Measurements from ENCODE around the gene CFTR.

CFTR gene

GRCh38 chr7:117590191-117590590 lies 110.4 kb downstream of the CFTR start:
- DNase-seq, result no peak

GRCh38 chr7:117592011-117592635 lies 112.3 kb downstream of the CFTR start:
- no peak for DNase-seq

- no peak for DNase-seq
Measured at GRCh38 chr7:117596134-117596533, 116.3 kb downstream of the CFTR start.

GRCh38 chr7:117597755-117598154 lies 117.9 kb downstream of the CFTR start:
- DNase-seq, result no peak

GRCh38 chr7:117600911-117601310 lies 121.1 kb downstream of the CFTR start:
- DNase-seq, result no peak

- no peak for DNase-seq
Measured at GRCh38 chr7:117603627-117604026, 123.8 kb downstream of the CFTR start.

GRCh38 chr7:117605712-117606111 lies 125.9 kb downstream of the CFTR start:
- DNase-seq, result no peak

- no peak for DNase-seq
Measured at GRCh38 chr7:117606132-117606531, 126.3 kb downstream of the CFTR start.

- no peak for DNase-seq
Measured at GRCh38 chr7:117610396-117610795, 130.6 kb downstream of the CFTR start.

GRCh38 chr7:117612637-117613036 lies 132.8 kb downstream of the CFTR start:
- no peak for DNase-seq

- DNase-seq, result no peak
Measured at GRCh38 chr7:117616694-117617093, 136.9 kb downstream of the CFTR start.

- no peak for DNase-seq
Measured at GRCh38 chr7:117619681-117620080, 139.9 kb downstream of the CFTR start.

GRCh38 chr7:117621075-117621618 lies 141.3 kb downstream of the CFTR start:
- no peak for DNase-seq

GRCh38 chr7:117623606-117624005 lies 143.8 kb downstream of the CFTR start:
- DNase-seq, result no peak

- no peak for DNase-seq
Measured at GRCh38 chr7:117630501-117630900, 150.7 kb downstream of the CFTR start.

- DNase-seq, result no peak
Measured at GRCh38 chr7:117630907-117631564, 151.2 kb downstream of the CFTR start.

GRCh38 chr7:117631652-117632051 lies 151.8 kb downstream of the CFTR start:
- DNase-seq, result no peak

- DNase-seq, result no peak
Measured at GRCh38 chr7:117637937-117638336, 158.1 kb downstream of the CFTR start.

- DNase-seq, result no peak
Measured at GRCh38 chr7:117639966-117640365, 160.1 kb downstream of the CFTR start.

- DNase-seq, result no peak
Measured at GRCh38 chr7:117640465-117640864, 160.6 kb downstream of the CFTR start.

GRCh38 chr7:117645481-117646165 lies 165.8 kb downstream of the CFTR start:
- no peak for DNase-seq

- no peak for DNase-seq
Measured at GRCh38 chr7:117648203-117648866, 168.5 kb downstream of the CFTR start.

GRCh38 chr7:117652943-117653680 lies 173.3 kb downstream of the CFTR start:
- DNase-seq, result no peak
